ENCODE measurements around the gene UBE2E2.

GRCh38 chr3:23153436-23153835, 49.7 kb upstream of the UBE2E2 start:
- TF ChIP-seq, protein P1, sequence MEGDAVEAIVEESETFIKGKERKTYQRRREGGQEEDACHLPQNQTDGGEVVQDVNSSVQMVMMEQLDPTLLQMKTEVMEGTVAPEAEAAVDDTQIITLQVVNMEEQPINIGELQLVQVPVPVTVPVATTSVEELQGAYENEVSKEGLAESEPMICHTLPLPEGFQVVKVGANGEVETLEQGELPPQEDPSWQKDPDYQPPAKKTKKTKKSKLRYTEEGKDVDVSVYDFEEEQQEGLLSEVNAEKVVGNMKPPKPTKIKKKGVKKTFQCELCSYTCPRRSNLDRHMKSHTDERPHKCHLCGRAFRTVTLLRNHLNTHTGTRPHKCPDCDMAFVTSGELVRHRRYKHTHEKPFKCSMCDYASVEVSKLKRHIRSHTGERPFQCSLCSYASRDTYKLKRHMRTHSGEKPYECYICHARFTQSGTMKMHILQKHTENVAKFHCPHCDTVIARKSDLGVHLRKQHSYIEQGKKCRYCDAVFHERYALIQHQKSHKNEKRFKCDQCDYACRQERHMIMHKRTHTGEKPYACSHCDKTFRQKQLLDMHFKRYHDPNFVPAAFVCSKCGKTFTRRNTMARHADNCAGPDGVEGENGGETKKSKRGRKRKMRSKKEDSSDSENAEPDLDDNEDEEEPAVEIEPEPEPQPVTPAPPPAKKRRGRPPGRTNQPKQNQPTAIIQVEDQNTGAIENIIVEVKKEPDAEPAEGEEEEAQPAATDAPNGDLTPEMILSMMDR (IDR thresholded peaks at IDR 0.05; ENCODE audit: low read depth, low read length, poor library complexity, severe bottlenecking): no peak
- no peak for TF ChIP-seq EZH2phosphoT487 (IDR thresholded peaks at IDR 0.05; ENCODE audit: borderline replicate concordance, low read length)
